HG03064 (cell line): ENCODE results near the gene CDC25B.

Source experiments
- ATAC-seq: cut with Tn5 transposase; IDR thresholded peaks from one replicate; pipeline ENCODE4 v1.9.1; 2021; ENCODE audit warnings: low read depth; ENCODE audit not compliant: unreplicated experiment

The CDC25B gene

GRCh38 chr20:3763671-3764601 is 32.2 kb upstream of the CDC25B start:
- ATAC-seq = no peak

- no peak for ATAC-seq
Observed at GRCh38 chr20:3764659-3765058, 31.5 kb upstream of the CDC25B start.

GRCh38 chr20:3765171-3765882 is 30.8 kb upstream of the CDC25B start:
- no peak for ATAC-seq

GRCh38 chr20:3766422-3767109 is 29.5 kb upstream of the CDC25B start:
- no peak for ATAC-seq

- no peak for ATAC-seq
Observed at GRCh38 chr20:3767110-3767426, 29.0 kb upstream of the CDC25B start.

- peak; percentile 92 for ATAC-seq
Observed at GRCh38 chr20:3767427-3768341, 28.4 kb upstream of the CDC25B start, which contains the start of gene ADISSP. ADISSP (minus strand) TSS chr20:3767753; CDS start chr20:3760100, 7,653 bp downstream.

GRCh38 chr20:3768342-3769130 is 27.6 kb upstream of the CDC25B start:
- peak; percentile 28 for ATAC-seq

- no peak for ATAC-seq
Observed at GRCh38 chr20:3771552-3772058, 24.5 kb upstream of the CDC25B start.

GRCh38 chr20:3775457-3776108 is 20.5 kb upstream of the CDC25B start:
- no peak for ATAC-seq

- no peak for ATAC-seq
Observed at GRCh38 chr20:3777381-3777715, 18.8 kb upstream of the CDC25B start.

- ATAC-seq = no peak
Observed at GRCh38 chr20:3777716-3778629, 18.1 kb upstream of the CDC25B start.

GRCh38 chr20:3778976-3779375 is 17.1 kb upstream of the CDC25B start:
- no peak for ATAC-seq

- ATAC-seq = no peak
Observed at GRCh38 chr20:3781153-3781910, 14.8 kb upstream of the CDC25B start, which contains the start of gene SPEF1. SPEF1 (minus strand) TSS chr20:3781448; CDS start chr20:3781287, 161 bp downstream.

- no peak for ATAC-seq
Observed at GRCh38 chr20:3782597-3782996, 13.5 kb upstream of the CDC25B start.

- no peak for ATAC-seq
Observed at GRCh38 chr20:3783068-3783489, 13.0 kb upstream of the CDC25B start.

GRCh38 chr20:3783511-3784195 is 12.5 kb upstream of the CDC25B start:
- no peak for ATAC-seq
